ENCODE results near the gene FAIM2. TPM values are rescaled to one million over a fixed set of nuclear protein-coding genes. Genes with fewer than 3 reads are reported as not detected.

FAIM2 gene
- total and polyA plus RNA-seq, 2 experiments from 2014 or later = 0.61 to 2.0 TPM

GRCh38 chr12:49923880-49924556 is 20.3 kb upstream of the FAIM2 start:
- H3K4me3 Mint-ChIP-seq = no peak overlapping the region
- H3F3A ChIP-seq (replicated peaks; ENCODE audit: low read depth) = no peaks in the 10 kb centered on the region
- ATAC-seq (no peak), DNase-seq (ENCODE audit: low spot score) (no peak)
- no peak overlapping the region for H3K4me3 ChIP-seq
- no peak overlapping the region for H3K27ac Mint-ChIP-seq
- H3K9me2 ChIP-seq (ENCODE audit: insufficient read depth) = no peaks in the 10 kb centered on the region
- no peak overlapping the region for H3K4me2 ChIP-seq
- no peaks in the 10 kb centered on the region; the same call in 2 of the 3 replicates for H3K4me1 Mint-ChIP-seq
- no peak overlapping the region for H3K27ac ChIP-seq (ENCODE audit: low read depth)
- TF ChIP-seq ZNF331 (CRISPR knock-in tag; IDR thresholded peaks at IDR 0.05; ENCODE audit: low read depth) = no peak
- TF ChIP-seq ZNF462 (CRISPR knock-in tag; IDR thresholded peaks at IDR 0.05) = no peak
- no peak for TF ChIP-seq EZH2phosphoT487 (IDR thresholded peaks at IDR 0.05; ENCODE audit: unreplicated experiment)
- no peak for TF ChIP-seq JUNB (IDR thresholded peaks at IDR 0.05; ENCODE audit: unreplicated experiment)
- TF ChIP-seq ETS1 (IDR thresholded peaks at IDR 0.05) = no peak
- no peak for TF ChIP-seq CREB1 (CRISPR knock-in tag; IDR thresholded peaks at IDR 0.05; ENCODE audit: low read depth)
- no peak for TF ChIP-seq REST (IDR thresholded peaks at IDR 0.05; ENCODE audit: unreplicated experiment)
- no peak for TF ChIP-seq NANOG (IDR thresholded peaks at IDR 0.05; ENCODE audit: borderline replicate concordance)
- TF ChIP-seq EZH2 (IDR thresholded peaks at IDR 0.05; ENCODE audit: low read depth, unreplicated experiment) = no peak
- no peak for TF ChIP-seq STAT1 (IDR thresholded peaks at IDR 0.05; ENCODE audit: unreplicated experiment)
- TF ChIP-seq ZNF114 (CRISPR knock-in tag; IDR thresholded peaks at IDR 0.05) = no peak
- no peaks in the 10 kb centered on the region for H3K4me1 ChIP-seq (ENCODE audit: insufficient read depth)
- H4K20me1 ChIP-seq (replicated peaks; ENCODE audit: insufficient read depth) = no peaks in the 10 kb centered on the region
- peaks cover 8% of the 10 kb centered on the region for H3K27me3 Mint-ChIP-seq (ENCODE audit: insufficient read depth, low read depth, poor library complexity)
- H3K79me2 ChIP-seq (replicated peaks; ENCODE audit: insufficient read depth) = no peaks in the 10 kb centered on the region
- no peak overlapping the region for H2AFZ ChIP-seq
- H3K36me3 Mint-ChIP-seq (ENCODE audit: low read depth) = no peaks in the 10 kb centered on the region
- no peaks in the 10 kb centered on the region for H3K9me3 Mint-ChIP-seq
- H3K36me3 ChIP-seq (ENCODE audit: insufficient read depth) = no peaks in the 10 kb centered on the region
- H3K27me3 ChIP-seq (ENCODE audit: insufficient read depth) = no peaks in the 10 kb centered on the region

Data from GM23338 (cell line).